Osteoblast (primary cell): ENCODE results near the gene CR1. TPM values are rescaled to one million over a fixed set of nuclear protein-coding genes. Genes with fewer than 3 reads are reported as not detected.
"Not testable (repeated sequence)": the region's sequence is repeated elsewhere in the genome, so short reads cannot be mapped to it uniquely, and the experiment has no call there.

Experiments used
- DNase-seq: peaks from one replicate; pipeline ENCODE4 v3.0.0; 2011; ENCODE audit warnings: low spot score, mixed read lengths; ENCODE audit not compliant: insufficient read length; ENCODE audit errors: missing footprints
- H2AFZ ChIP-seq: 2 replicates; pipeline ENCODE4 v1.6.0; 2011; ENCODE audit warnings: mild to moderate bottlenecking, low read length
- H3K27ac ChIP-seq: 2 replicates; pipeline ENCODE4 v1.5.1; 2011; ENCODE audit warnings: mild to moderate bottlenecking, low read depth, low read length, moderate library complexity
- H3K27me3 ChIP-seq: 2 replicates; pipeline ENCODE4 v1.6.0; 2012; ENCODE audit warnings: mild to moderate bottlenecking, control low read depth, inconsistent platforms, low read length, moderate library complexity; ENCODE audit not compliant: insufficient read depth
- H3K36me3 ChIP-seq: 2 replicates; pipeline ENCODE4 v1.5.1; 2011; ENCODE audit warnings: mild to moderate bottlenecking, low read length, control low read depth, moderate library complexity; ENCODE audit not compliant: insufficient read depth
- H3K4me1 ChIP-seq: 2 replicates; pipeline ENCODE4 v1.5.1; 2011; ENCODE audit warnings: mild to moderate bottlenecking, low read length, control low read depth, moderate library complexity; ENCODE audit not compliant: insufficient read depth
- H3K4me2 ChIP-seq: 2 replicates; pipeline ENCODE4 v1.6.0; 2011; ENCODE audit warnings: mild to moderate bottlenecking, low read length; ENCODE audit not compliant: insufficient read depth
- H3K4me3 ChIP-seq: fragments of 200-600 bp; sonication (generic); 3 replicates; pipeline ENCODE4 v1.5.1; 2012; ENCODE audit warnings: mild to moderate bottlenecking, low read length, inconsistent platforms; ENCODE audit not compliant: insufficient read depth
- H3K79me2 ChIP-seq: 2 replicates; pipeline ENCODE4 v1.6.0; 2012; ENCODE audit warnings: mild to moderate bottlenecking, low read length, control low read depth, inconsistent platforms; ENCODE audit not compliant: insufficient read depth
- H3K9me3 ChIP-seq: 2 replicates; pipeline ENCODE4 v1.5.1; 2011; ENCODE audit warnings: low read depth, low read length, control low read depth
- H4K20me1 ChIP-seq: 2 replicates; pipeline ENCODE4 v1.6.0; 2012; ENCODE audit warnings: mild to moderate bottlenecking, low read length, control low read depth; ENCODE audit not compliant: insufficient read depth
- CTCF ChIP-seq: IDR thresholded peaks from 2 replicates; pipeline ENCODE4 v1.5.1; 2011; ENCODE audit warnings: mild to moderate bottlenecking, low read depth, low read length, moderate library complexity; ENCODE audit errors: extremely low read depth
- total RNA-seq: library from RNA; depleted of rRNA; stranded (reverse); fragments of >200 nt; gene quantifications from 2 replicates; pipeline ENCODE4 v1.2.3, GENCODE V29; 2012

CR1 gene
- total RNA-seq, 1 donor: under 0.01 TPM

- Histone ChIP-seq H3K27me3 (no peaks in the 10 kb centered on the region), H3K4me1 (no peaks in the 10 kb centered on the region), H3K4me2 (no peak overlapping the region), H3K9me3 (no peaks in the 10 kb centered on the region), H2AFZ (no peak overlapping the region), H3K36me3 (no peaks in the 10 kb centered on the region), H4K20me1 (no peaks in the 10 kb centered on the region), H3K4me3 (no peak overlapping the region), H3K79me2 (no peaks in the 10 kb centered on the region), H3K27ac (no peak overlapping the region)
- no peak for TF ChIP-seq CTCF
- no peak for DNase-seq
Observed at GRCh38 chr1:207627496-207627895, 131.5 kb downstream of the CR1 start.

- Histone ChIP-seq H3K9me3 (no peaks in the 10 kb centered on the region), H3K36me3 (no peaks in the 10 kb centered on the region), H3K4me3 (no peak overlapping the region), H3K4me2 (no peak overlapping the region), H4K20me1 (no peaks in the 10 kb centered on the region), H3K4me1 (no peaks in the 10 kb centered on the region), H3K27me3 (no peaks in the 10 kb centered on the region), H3K79me2 (no peaks in the 10 kb centered on the region), H3K27ac (no peak overlapping the region), H2AFZ (no peak overlapping the region)
- no peak for DNase-seq
- TF ChIP-seq CTCF: no peak
Observed at GRCh38 chr1:207628776-207629175, 132.8 kb downstream of the CR1 start.

GRCh38 chr1:207631137-207631536 lies 135.2 kb downstream of the CR1 start:
- Histone ChIP-seq H3K9me3 (no peaks in the 10 kb centered on the region), H3K4me2 (no peak overlapping the region), H4K20me1 (no peaks in the 10 kb centered on the region), H3K27me3 (no peaks in the 10 kb centered on the region), H3K4me3 (no peak overlapping the region), H3K36me3 (no peaks in the 10 kb centered on the region), H3K79me2 (no peaks in the 10 kb centered on the region), H2AFZ (no peak overlapping the region), H3K27ac (no peak overlapping the region), H3K4me1 (no peaks in the 10 kb centered on the region)
- TF ChIP-seq CTCF: no peak
- DNase-seq: no peak

- H3K36me3 ChIP-seq: no peaks in the 10 kb centered on the region
- TF ChIP-seq CTCF: no peak
- no peak overlapping the region for H3K4me3 ChIP-seq
- no peaks in the 10 kb centered on the region for H4K20me1 ChIP-seq
- no peaks in the 10 kb centered on the region for H3K9me3 ChIP-seq
- no peak overlapping the region for H2AFZ ChIP-seq
- no peaks in the 10 kb centered on the region for H3K79me2 ChIP-seq
- no peak overlapping the region for H3K4me2 ChIP-seq
- no peak for DNase-seq
- no peak overlapping the region for H3K27ac ChIP-seq
- H3K4me1 ChIP-seq: no peaks in the 10 kb centered on the region
- no peaks in the 10 kb centered on the region for H3K27me3 ChIP-seq
Observed at GRCh38 chr1:207633226-207633625, 137.3 kb downstream of the CR1 start.

- H3K27ac ChIP-seq, H3K36me3 ChIP-seq, H3K79me2 ChIP-seq: not testable (repeated sequence)
Observed at GRCh38 chr1:207633699-207634289, 137.8 kb downstream of the CR1 start.

GRCh38 chr1:207634293-207634692 lies 138.3 kb downstream of the CR1 start:
- H3K27me3 ChIP-seq, H2AFZ ChIP-seq, H3K27ac ChIP-seq, H3K36me3 ChIP-seq, H3K79me2 ChIP-seq, DNase-seq, H4K20me1 ChIP-seq, H3K9me3 ChIP-seq, H3K4me3 ChIP-seq, H3K4me1 ChIP-seq, H3K4me2 ChIP-seq: not testable (repeated sequence)

More at GRCh38 chr1:207633699-207634289, 137.8 kb downstream of the CR1 start:
- not testable (repeated sequence) for H3K4me2 ChIP-seq, H4K20me1 ChIP-seq, H3K9me3 ChIP-seq, H3K4me3 ChIP-seq, H3K4me1 ChIP-seq, DNase-seq, H2AFZ ChIP-seq, H3K27me3 ChIP-seq
